Measurements from ENCODE around the gene MYO9A.
"Not testable (repeated sequence)": the region's sequence is repeated elsewhere in the genome, so short reads cannot be mapped to it uniquely, and the experiment has no call there.

Gene MYO9A

GRCh38 chr15:72034859-72035650 is 82.9 kb downstream of the MYO9A start:
- DNase-seq = no peak

- DNase-seq = no peak
These were observed 83.6 kb downstream of the MYO9A start for GRCh38 chr15:72034351-72034750.

GRCh38 chr15:72033711-72034110 is 84.2 kb downstream of the MYO9A start:
- DNase-seq = peak; percentile 50

GRCh38 chr15:72033285-72033684 is 84.7 kb downstream of the MYO9A start:
- DNase-seq = no peak

GRCh38 chr15:72021604-72022003 is 96.3 kb downstream of the MYO9A start:
- DNase-seq = no peak

- DNase-seq = no peak
These were observed 97.2 kb downstream of the MYO9A start for GRCh38 chr15:72020799-72021198.

GRCh38 chr15:72014555-72014954 is 103.4 kb downstream of the MYO9A start:
- DNase-seq = not testable (repeated sequence)

GRCh38 chr15:72013703-72014102 is 104.2 kb downstream of the MYO9A start:
- DNase-seq = no peak

GRCh38 chr15:72011302-72011942 is 106.5 kb downstream of the MYO9A start:
- peak; percentile 14 for DNase-seq

- no peak for DNase-seq
These were observed 108.7 kb downstream of the MYO9A start for GRCh38 chr15:72009222-72009621.

GRCh38 chr15:72006382-72006781 is 111.6 kb downstream of the MYO9A start:
- DNase-seq = no peak

- DNase-seq = no peak
These were observed 112.5 kb downstream of the MYO9A start for GRCh38 chr15:72005483-72005882.

- no peak for DNase-seq
These were observed 118.1 kb downstream of the MYO9A start for GRCh38 chr15:71999807-72000206.

- DNase-seq = not testable (repeated sequence)
These were observed 119.2 kb downstream of the MYO9A start for GRCh38 chr15:71998717-71999116.

GRCh38 chr15:71997691-71998090 is 120.3 kb downstream of the MYO9A start:
- peak; percentile 3 for DNase-seq

GRCh38 chr15:71975816-71976150 is 142.2 kb downstream of the MYO9A start:
- DNase-seq = no peak

- DNase-seq = no peak
These were observed 143.7 kb downstream of the MYO9A start for GRCh38 chr15:71974211-71974610.

- no peak for DNase-seq
These were observed 144.6 kb downstream of the MYO9A start for GRCh38 chr15:71973366-71973765.

GRCh38 chr15:71971905-71972304 is 146.0 kb downstream of the MYO9A start:
- no peak for DNase-seq

- no peak for DNase-seq
These were observed 147.5 kb downstream of the MYO9A start for GRCh38 chr15:71970435-71970834.

GRCh38 chr15:71962537-71962936 is 155.4 kb downstream of the MYO9A start:
- no peak for DNase-seq

- DNase-seq = no peak
These were observed 160.9 kb downstream of the MYO9A start for GRCh38 chr15:71957026-71957425.

- DNase-seq = peak; percentile 28
These were observed 166.8 kb downstream of the MYO9A start for GRCh38 chr15:71951134-71951533.

GRCh38 chr15:71945012-71945411 is 172.9 kb downstream of the MYO9A start:
- peak; percentile 27 for DNase-seq

All from fibroblast of skin of back (primary cell).